ENCODE data around the gene NBEA. TPM values are rescaled to one million over a fixed set of nuclear protein-coding genes. Genes with fewer than 3 reads are reported as not detected.

The NBEA gene
- total and polyA plus RNA-seq, 7 donors = 0.46 to 47.6 (median 38.0) TPM

DNA sequence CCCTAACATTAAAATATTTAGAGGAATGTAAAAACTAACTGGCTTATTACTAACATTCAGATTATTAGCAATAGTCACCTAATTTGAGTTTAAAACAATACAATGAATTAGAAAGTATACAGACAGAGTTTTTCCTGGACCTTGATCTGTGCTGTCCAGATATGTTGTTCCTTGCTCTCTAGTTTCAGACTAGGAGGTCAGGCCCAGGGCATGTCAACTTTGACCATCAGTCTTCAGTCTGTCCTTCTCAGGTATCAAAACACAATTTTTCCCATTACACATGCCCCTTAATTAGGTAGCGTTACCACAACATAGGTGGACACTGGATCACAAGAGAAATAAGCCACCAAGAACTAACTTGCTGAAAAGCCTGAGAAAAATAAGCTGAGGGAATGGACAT, 337.4 kb downstream of the NBEA start:
- no peak overlapping the region for H3K4me3 ChIP-seq
- 97 to 99% methylated on average over 1 of the region's 1 CpG for WGBS, 2 donors
- no peaks in the 10 kb centered on the region for H3K4me1 ChIP-seq
- TF ChIP-seq POLR2A (IDR thresholded peaks at IDR 0.05) = no peak
- no peak for TF ChIP-seq EP300 (IDR thresholded peaks at IDR 0.05)
- no peak for TF ChIP-seq POLR2AphosphoS5 (IDR thresholded peaks at IDR 0.05)
- no peak for TF ChIP-seq CTCF (IDR thresholded peaks at IDR 0.05)
- no peak for DNase-seq
- H3K9me3 ChIP-seq = no peaks in the 10 kb centered on the region
- H3K27me3 ChIP-seq = no peaks in the 10 kb centered on the region
- no peak overlapping the region for H3K27ac ChIP-seq
- no peaks in the 10 kb centered on the region for H3K36me3 ChIP-seq
- intact Hi-C loops (cut with DNase I) = no loop called here

- 49 to 69% methylated on average over 1 of the region's 1 CpG for WGBS, 2 donors
Measured at GRCh38 chr13:35283856-35284255, 341.8 kb downstream of the NBEA start.

GRCh38 chr13:35285677-35286076, 343.6 kb downstream of the NBEA start:
- Histone ChIP-seq H3K4me1 (peaks cover 0 to 4% (median 0%) of the 10 kb centered on the region in 4 donors), H3K36me3 (no peaks in the 10 kb centered on the region), H3K9me3 (no peaks in the 10 kb centered on the region), H3K27me3 (no peaks in the 10 kb centered on the region), H3K4me3 (no peak overlapping the region), H3K27ac (no peak overlapping the region)
- 89 to 92% methylated on average over 4 of the region's 4 CpGs for WGBS, 2 donors
- DNase-seq = no peak
- TF ChIP-seq POLR2A (IDR thresholded peaks at IDR 0.05) (no peak), CTCF (IDR thresholded peaks at IDR 0.05) (no peak)
- intact Hi-C loops (cut with DNase I) = no loop called here

More at GRCh38 chr13:35283856-35284255, 341.8 kb downstream of the NBEA start:
- Histone ChIP-seq H3K27me3 (no peaks in the 10 kb centered on the region), H3K36me3 (no peaks in the 10 kb centered on the region), H3K4me1 (peaks cover 0 to 4% (median 0%) of the 10 kb centered on the region in 4 donors), H3K27ac (no peak overlapping the region), H3K4me3 (no peak overlapping the region), H3K9me3 (no peaks in the 10 kb centered on the region)
- intact Hi-C loops (cut with DNase I) = no loop called here
- DNase-seq = no peak
- no peak for TF ChIP-seq POLR2A (IDR thresholded peaks at IDR 0.05)
- TF ChIP-seq POLR2AphosphoS5 (IDR thresholded peaks at IDR 0.05) = no peak
- no peak for TF ChIP-seq EP300 (IDR thresholded peaks at IDR 0.05)
- no peak for TF ChIP-seq CTCF (IDR thresholded peaks at IDR 0.05)

- intact Hi-C loops (cut with DNase I) = no loop called here
- no peak for DNase-seq
Measured at GRCh38 chr13:35292329-35292728, 350.3 kb downstream of the NBEA start.

More at GRCh38 chr13:35292329-35292728, 350.3 kb downstream of the NBEA start:
- no peak overlapping the region for H3K27ac ChIP-seq
- no peak overlapping the region for H3K4me3 ChIP-seq
- WGBS, 2 donors = 92 to 94% methylated on average over 1 of the region's 1 CpG
- H3K9me3 ChIP-seq = no peaks in the 10 kb centered on the region
- TF ChIP-seq EP300 (IDR thresholded peaks at IDR 0.05) = no peak
- TF ChIP-seq POLR2A (IDR thresholded peaks at IDR 0.05) = no peak
- TF ChIP-seq POLR2AphosphoS5 (IDR thresholded peaks at IDR 0.05) = no peak
- TF ChIP-seq CTCF (IDR thresholded peaks at IDR 0.05) = no peak
- H3K27me3 ChIP-seq = no peaks in the 10 kb centered on the region
- H3K4me1 ChIP-seq = no peaks in the 10 kb centered on the region
- H3K36me3 ChIP-seq = no peaks in the 10 kb centered on the region

All from sigmoid colon (tissue), 7 donors.